NCI-H2081 (cell line): ENCODE results near the gene EPHB4.
"Not testable (repeated sequence)": the region's sequence is repeated elsewhere in the genome, so short reads cannot be mapped to it uniquely, and the experiment has no call there.

Source experiments
- DNase-seq, 2 experiments: peaks; one replicate each; lab custom pipeline; 2025; lab: John Stamatoyannopoulos, UW

EPHB4 gene

DNA sequence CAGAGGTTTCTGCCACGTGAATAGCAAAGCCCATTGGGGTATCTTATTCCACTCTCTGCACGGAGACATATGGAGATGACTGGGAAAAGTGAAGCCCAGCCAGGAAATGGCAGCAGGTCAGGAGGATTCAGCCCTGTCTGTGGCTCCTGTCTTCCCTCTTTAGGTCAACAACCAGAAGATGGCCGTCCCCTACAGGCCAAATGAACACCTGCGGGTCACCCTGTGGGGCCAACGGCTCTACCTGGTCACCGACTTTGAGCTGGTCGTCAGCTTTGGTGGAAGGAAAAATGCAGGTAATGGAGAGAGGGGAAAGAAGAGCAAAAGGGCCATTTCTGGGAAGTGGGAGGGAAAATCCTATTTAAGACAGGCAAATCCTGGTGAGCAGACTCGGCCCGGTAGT is 38.3 kb downstream of the EPHB4 start:
- DNase-seq = no peak

DNA sequence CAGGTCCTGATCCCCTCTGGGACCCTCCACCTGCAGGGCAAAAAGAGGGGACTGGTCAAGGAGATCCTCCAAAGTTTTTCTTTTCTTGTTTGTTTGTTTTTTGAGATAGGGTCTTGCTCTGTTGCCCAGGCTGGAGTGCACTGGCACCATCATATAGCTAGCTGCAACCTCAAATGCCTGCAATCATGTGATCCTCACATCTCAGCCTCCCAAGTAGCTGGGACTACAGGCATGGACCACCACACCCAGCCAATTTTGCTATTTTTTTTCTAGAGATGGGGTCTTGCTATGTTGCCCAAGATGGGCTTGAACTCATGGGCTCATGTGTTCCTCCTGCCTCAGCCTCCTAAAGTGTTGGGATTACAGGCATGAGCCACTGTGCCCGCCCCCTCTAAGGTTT is 41.0 kb downstream of the EPHB4 start:
- no peak for DNase-seq

DNA sequence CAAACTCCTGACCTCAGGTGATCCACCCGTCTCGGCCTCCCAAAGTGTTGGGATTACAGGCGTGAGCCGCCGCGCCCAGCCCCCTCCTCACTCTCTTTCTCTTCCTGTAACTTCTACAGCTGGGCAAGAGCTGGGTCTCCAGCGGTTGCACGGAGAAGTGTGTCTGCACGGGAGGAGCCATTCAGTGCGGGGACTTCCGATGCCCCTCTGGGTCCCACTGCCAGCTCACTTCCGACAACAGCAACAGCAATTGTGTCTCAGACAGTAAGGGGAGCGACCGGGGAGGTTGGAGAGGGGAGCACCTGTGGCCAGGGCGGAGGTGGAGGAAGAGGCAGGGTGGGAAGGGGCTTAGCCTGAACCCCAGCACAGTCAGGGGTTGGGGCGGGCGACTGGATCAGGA is 41.4 kb downstream of the EPHB4 start:
- no peak for DNase-seq

DNA sequence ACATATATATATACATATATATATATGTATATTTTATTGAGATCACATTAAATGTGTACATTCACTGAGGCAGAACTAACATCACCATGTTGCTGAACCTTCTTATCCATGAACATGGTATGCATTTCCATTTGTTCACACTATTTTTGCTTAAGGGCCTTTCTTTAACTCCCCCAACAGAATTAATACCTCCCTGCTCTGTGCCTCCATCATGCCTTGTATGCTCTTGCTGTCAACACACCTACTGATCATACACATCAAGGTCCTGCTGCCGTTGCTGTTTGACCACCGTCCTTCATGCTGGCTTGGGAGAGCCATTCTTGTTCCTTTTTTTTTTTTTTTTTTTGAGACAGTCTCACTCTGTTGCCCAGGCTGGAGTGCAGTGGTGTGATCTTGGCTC is 43.5 kb downstream of the EPHB4 start:
- DNase-seq = no peak

DNA sequence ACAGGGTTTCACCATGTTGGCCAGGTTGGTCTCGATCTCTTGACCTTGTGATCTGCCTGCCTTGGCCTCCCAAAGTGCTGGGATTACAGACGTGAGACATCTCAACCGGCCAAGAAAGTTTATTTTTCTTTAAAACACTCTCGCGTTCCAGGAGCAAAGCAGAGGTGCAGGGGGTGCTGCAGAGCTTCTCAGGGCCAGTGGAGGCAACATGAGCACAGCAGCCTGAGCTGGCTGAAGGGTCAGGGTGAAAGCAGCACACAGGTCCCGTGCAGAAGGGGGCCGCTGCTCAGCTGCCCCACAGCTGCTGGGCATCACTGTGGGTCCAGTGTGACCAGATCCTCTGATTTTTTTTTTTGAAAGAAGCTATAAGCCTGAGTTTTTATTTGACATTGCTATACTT is 46.1 kb downstream of the EPHB4 start:
- no peak for DNase-seq

DNA sequence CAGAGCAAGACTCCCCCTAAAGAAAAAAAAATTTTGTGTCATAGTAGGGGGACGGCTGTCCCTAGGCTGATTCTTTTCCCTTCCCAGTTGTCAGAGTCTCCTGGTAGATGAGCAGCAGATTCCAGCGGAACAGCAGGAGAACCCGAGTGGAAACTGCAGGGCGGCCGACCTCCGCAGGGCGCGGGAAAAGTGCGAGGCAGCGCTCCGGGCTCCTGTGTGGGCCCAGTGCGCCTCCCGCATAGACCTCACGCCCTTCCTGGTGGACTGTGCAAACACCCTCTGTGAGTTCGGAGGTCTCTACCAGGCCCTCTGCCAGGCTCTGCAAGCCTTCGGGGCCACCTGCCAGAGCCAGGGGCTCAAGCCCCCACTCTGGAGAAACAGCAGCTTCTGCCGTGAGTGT is 48.0 kb downstream of the EPHB4 start:
- DNase-seq = no peak

DNA sequence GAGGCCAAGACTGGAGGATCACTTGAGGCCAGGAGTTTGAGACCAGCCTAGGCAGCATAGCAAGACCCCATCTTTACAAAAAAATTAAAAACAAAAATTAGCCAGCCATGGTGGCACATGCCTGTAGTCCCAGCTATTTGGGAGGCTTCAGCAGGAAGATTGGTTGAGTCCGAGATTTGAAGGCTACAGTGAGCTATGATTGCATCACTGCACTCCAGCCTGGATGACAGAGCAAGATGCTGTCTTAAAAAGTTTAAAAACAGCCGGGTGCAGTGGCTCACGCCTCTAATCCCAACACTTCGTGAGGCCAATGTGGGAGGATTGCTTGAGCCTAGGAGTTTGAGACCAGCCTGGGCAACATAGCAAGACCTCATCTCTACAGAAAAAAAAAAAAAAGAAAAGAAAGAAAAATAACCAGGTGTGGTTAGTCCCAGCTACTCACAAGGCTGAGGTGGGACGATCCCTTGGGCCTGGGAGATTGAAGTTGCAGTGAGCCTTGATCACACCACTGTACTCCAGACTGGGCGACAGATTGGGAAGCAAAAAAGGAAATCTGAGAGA is 49.2 kb downstream of the EPHB4 start:
- DNase-seq = no peak

DNA sequence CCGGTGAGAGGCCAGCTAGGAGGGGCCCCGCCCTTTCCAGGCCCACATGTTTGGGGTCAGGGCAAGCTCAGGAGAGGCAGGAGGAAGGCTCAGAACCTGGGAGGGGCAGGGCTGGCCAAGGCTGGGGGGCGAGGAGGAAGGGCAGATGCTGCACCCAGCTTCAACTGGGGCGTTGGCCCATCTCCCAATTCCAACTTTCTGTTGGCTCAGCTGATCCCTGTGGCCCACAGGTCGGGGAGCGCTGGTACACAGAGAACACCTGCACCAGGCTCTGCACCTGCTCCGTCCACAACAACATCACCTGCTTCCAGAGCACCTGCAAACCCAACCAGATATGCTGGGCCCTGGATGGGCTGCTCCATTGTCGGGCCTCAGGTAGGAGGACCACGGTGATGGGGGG is 53.8 kb downstream of the EPHB4 start:
- no peak for DNase-seq

DNA sequence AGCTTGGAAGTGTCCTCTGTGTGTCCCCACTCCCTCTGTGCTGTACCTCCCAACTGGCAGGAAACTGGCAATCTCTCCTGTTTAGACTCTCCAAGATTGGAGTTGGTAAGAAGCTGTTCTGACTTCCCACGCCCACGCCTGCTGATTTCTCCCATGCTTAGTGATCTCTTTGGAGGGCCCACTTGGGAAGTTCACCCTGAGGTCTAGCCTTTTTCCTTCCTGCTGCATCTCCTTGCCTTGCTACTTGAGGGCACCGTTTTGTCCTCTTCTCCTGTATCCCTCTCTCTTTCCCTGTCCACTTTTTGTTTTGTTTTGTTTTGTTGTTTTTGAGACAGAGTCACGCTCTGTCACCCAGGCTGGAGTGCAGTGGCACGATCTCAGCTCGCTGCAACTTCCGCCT is 58.5 kb downstream of the EPHB4 start:
- DNase-seq = no peak

DNA sequence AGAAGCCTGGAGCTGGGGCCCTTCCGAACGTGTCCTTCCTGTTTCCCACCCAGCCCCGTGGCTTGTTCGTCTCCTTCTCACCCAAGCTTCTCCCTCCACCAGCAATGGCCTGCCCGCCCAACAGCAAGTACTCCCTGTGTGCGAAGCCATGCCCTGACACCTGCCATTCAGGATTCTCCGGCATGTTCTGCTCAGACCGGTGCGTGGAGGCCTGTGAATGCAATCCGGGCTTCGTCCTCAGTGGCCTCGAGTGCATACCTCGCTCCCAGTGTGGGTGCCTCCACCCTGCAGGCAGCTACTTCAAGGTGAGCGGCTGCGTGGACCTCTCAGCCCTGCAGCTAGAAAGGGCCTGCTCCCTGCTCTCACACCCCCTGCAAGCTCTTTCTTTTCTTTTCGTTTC is 62.1 kb downstream of the EPHB4 start:
- DNase-seq = no peak

DNA sequence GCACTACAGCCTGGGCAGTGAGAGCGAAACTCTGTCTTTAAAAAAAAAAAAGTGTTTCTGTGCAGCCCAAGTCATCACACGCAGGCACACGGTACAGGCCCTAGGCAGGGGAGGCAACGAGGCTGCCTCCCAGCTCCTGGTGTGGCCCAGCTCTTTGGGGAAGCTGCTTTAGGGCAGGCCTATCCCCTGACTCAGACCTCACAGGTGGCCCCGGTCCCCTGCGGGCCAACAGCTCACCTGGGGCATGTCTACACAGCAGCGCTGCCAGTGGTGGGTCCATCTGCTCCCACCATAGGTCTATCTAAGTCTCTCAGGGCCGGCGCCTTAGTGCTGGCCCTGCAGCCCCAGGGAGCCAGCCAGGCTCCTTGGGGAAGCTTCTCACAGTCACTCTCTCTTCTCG is 62.5 kb downstream of the EPHB4 start:
- no peak for DNase-seq

DNA sequence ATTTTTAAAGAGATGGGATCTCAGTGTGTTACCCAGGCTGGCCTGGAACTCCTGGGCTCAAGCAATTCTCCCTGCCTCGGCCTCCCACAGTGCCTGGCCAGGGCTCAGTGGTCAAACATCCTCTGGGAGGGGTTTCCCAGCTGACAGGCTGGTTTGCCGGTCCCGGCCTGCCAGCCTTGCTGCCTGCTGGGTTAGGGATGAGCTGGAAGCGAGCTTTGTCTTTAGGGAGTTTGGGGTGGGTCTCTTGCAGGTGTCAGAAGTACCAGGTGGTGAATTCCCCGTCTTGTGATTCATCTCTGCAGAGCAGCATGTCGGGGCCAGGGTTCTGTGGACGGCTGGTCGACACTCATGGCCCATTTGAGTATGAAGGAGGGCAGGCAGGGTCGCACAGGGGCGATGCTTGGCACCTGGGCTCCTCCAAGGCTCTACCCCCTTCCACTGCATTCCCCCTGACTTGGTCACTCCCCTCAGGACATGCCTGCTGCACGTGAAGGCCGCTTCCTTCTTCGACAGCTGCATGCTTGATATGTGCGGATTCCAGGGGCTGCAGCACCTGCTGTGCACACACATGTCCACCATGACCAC is 63.7 kb downstream of the EPHB4 start:
- no peak for DNase-seq

DNA sequence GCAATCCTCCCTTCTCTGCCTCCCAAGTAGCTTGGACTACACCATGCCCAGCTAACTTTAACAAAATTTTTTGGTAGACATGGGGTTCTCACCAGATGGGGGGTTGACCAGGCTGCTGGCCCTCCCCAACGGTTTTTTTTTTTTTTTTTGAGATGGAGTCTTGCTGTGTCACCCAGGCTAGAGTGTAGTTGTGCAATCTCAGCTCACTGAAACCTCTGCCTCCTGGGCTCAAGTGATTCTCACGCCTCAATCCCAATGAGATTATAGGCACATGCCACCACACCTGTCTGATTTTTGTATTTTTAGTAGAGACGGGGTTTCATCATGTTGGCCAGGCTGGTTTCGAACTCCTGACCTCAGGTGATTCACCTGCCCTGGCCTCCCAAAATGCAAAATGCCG is 64.5 kb downstream of the EPHB4 start:
- not testable (repeated sequence) for DNase-seq

DNA sequence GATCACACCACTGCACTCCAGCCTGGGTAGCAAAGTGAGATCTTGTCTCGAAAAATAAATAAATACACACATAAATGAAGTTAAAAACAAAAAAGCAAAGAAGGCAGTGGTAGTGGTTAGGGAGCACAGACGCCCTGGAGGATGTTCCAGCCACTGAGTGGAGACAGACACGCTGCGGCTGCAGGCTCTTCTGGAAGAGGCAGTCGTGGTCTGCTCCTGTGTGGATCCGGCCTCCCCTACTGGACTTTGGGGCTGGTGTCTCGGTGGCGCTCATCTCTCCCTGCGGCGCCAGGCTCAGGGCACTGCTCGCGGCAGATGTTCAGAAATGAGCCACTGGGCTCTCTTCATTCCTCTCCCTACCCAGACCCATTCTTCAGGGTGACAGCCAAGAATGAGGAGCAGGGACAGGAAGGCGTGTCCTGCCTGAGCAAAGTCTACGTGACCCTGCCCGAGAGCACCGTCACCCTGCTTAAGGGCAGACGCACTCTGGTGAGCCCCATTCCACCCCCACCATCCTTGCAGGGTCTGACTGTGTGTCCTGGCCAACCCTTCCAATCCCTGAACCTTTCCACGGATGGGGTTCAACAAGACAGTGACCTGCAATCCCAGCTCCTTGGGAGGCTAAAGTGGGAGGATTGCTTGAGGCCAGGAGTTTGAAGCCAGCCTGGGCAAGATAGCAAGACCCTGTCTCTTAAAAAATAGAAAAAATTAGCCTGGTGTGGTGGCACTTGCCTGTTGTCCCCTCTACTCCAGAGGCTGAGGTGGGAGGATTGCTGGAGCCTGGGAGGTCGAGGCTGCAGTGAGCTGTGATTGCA is 67.8 kb downstream of the EPHB4 start:
- DNase-seq = no peak

DNA sequence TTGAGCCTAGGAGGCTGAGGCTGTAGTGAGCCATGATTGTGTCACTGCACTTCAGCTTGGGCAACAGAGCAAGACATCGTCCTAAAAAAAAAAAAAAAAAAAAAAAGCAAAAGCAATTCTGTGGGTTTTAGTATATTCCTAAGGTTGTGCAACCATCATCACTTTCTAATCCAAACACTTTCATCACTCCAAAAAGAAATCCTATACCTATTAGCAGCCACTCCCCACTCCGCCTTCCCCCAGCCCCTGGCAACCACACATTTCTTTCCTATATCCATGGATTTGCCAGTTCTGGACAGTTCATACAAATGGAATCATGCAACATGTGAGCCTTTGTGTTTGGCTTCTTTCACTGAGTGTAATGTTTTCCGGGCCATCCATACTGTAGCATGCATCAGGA is 73.6 kb downstream of the EPHB4 start:
- no peak for DNase-seq

DNA sequence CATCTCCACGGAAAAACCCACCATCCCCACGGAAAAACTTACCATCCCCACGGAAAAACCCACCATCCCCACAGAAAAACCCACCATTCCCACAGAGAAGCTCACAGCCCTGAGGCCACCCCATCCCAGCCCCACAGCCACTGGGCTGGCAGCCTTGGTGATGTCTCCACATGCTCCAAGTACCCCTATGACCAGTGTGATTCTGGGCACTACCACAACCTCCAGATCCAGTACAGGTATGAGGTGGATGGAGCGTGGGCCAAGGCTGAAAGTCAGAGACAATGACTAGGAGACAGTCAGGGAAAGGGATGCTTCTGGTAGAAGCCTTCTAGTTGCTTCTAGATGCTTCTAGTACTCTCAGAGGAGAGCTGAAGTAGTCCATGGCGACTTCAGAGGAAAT is 74.3 kb downstream of the EPHB4 start:
- DNase-seq = no peak
